ENCODE data around the gene ARF1.

DNA sequence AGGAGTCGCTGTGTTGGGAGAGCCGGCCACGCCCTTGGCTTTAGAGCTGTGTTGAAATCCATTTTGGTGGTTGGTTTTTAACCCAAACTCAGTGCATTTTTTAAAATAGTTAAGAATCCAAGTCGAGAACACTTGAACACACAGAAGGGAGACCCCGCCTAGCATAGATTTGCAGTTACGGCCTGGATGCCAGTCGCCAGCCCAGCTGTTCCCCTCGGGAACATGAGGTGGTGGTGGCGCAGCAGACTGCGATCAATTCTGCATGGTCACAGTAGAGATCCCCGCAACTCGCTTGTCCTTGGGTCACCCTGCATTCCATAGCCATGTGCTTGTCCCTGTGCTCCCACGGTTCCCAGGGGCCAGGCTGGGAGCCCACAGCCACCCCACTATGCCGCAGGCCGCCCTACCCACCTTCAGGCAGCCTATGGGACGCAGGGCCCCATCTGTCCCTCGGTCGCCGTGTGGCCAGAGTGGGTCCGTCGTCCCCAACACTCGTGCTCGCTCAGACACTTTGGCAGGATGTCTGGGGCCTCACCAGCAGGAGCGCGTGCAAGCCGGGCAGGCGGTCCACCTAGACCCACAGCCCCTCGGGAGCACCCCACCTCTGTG, 15.9 kb downstream of the ARF1 start:
- no peak for TF ChIP-seq POLR2A (IDR thresholded peaks at IDR 0.05)
- TF ChIP-seq, protein P1, sequence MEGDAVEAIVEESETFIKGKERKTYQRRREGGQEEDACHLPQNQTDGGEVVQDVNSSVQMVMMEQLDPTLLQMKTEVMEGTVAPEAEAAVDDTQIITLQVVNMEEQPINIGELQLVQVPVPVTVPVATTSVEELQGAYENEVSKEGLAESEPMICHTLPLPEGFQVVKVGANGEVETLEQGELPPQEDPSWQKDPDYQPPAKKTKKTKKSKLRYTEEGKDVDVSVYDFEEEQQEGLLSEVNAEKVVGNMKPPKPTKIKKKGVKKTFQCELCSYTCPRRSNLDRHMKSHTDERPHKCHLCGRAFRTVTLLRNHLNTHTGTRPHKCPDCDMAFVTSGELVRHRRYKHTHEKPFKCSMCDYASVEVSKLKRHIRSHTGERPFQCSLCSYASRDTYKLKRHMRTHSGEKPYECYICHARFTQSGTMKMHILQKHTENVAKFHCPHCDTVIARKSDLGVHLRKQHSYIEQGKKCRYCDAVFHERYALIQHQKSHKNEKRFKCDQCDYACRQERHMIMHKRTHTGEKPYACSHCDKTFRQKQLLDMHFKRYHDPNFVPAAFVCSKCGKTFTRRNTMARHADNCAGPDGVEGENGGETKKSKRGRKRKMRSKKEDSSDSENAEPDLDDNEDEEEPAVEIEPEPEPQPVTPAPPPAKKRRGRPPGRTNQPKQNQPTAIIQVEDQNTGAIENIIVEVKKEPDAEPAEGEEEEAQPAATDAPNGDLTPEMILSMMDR (IDR thresholded peaks at IDR 0.05): no peak
